WTC11 (cell line): ENCODE measurements around the gene KIAA1958. TPM values are rescaled to one million over a fixed set of nuclear protein-coding genes. Genes with fewer than 3 reads are reported as not detected.
A peak's percentile ranks its signal among the peaks of the same experiment; 100 is the strongest.

Source experiments
- ATAC-seq: fragments of 200-7000 bp; cut with Tn5 transposase; 2 replicates; pipeline ENCODE4 v1.10.0; 2021; ENCODE audit warnings: mild to moderate bottlenecking, moderate library complexity
- CTCF ChIA-PET: fragments of 300-600 bp; sonication (Branson Sonifier 250); formaldehyde crosslinking; loops from one replicate; lab custom pipeline; 2021; ENCODE audit warnings: antibody characterized with exemption; lab: Charles Lee
- POLR2A ChIA-PET: fragments of 350-600 bp; sonication (Branson Sonifier 250); formaldehyde crosslinking; loops from one replicate; lab custom pipeline; 2021; ENCODE audit warnings: antibody characterized with exemption; lab: Charles Lee
- DNase-seq: peaks from one replicate; pipeline ENCODE4 v3.0.0; 2021; ENCODE audit warnings: low spot score
- H3K27ac Mint-ChIP-seq: 2 replicates; pipeline ENCODE4 v1.8.0; 2021; ENCODE audit warnings: mixed read lengths
- H3K27me3 Mint-ChIP-seq: 2 replicates; pipeline ENCODE4 v1.8.0; 2021; ENCODE audit warnings: low read depth, mild to moderate bottlenecking, moderate library complexity, mixed read lengths
- H3K36me3 Mint-ChIP-seq: 2 replicates; pipeline ENCODE4 v1.8.0; 2021; ENCODE audit warnings: mixed read lengths
- H3K4me1 Mint-ChIP-seq: 2 replicates; pipeline ENCODE4 v1.8.0; 2022; ENCODE audit warnings: mixed read lengths
- H3K4me3 Mint-ChIP-seq: 2 replicates; pipeline ENCODE4 v1.8.0; 2021; ENCODE audit warnings: mild to moderate bottlenecking, moderate library complexity, mixed read lengths
- H3K9me3 Mint-ChIP-seq: 2 replicates; pipeline ENCODE4 v1.8.0; 2021; ENCODE audit warnings: mixed read lengths
- ARID4B ChIP-seq: sonication (generic); formaldehyde crosslinking; IDR thresholded peaks from 2 replicates; pipeline ENCODE4 v1.8.0; 2023; ENCODE audit warnings: missing genetic modification reagents, mild to moderate bottlenecking, borderline replicate concordance
- ELF4 ChIP-seq: sonication (generic); formaldehyde crosslinking; IDR thresholded peaks from 2 replicates; pipeline ENCODE4 v1.8.1; 2022; ENCODE audit warnings: low read depth, mild to moderate bottlenecking, moderate library complexity, missing genetic modification reagents
- ESRRA ChIP-seq: sonication (generic); formaldehyde crosslinking; IDR thresholded peaks from 2 replicates; pipeline ENCODE4 v1.8.1; 2022; ENCODE audit warnings: mild to moderate bottlenecking, missing genetic modification reagents, borderline replicate concordance
- FOXK1 ChIP-seq: sonication (generic); formaldehyde crosslinking; IDR thresholded peaks from 2 replicates; pipeline ENCODE4 v1.8.0; 2022; ENCODE audit warnings: mild to moderate bottlenecking, moderate library complexity, missing genetic modification reagents
- HMGA2 ChIP-seq: fragments of 250-450 bp; sonication (Bioruptor Pico); IDR thresholded peaks from 2 replicates; pipeline ENCODE4 v1.4.0; 2021; ENCODE audit warnings: mild to moderate bottlenecking, moderate library complexity
- IRF1 ChIP-seq: sonication (generic); formaldehyde crosslinking; IDR thresholded peaks from 2 replicates; pipeline ENCODE4 v1.8.0; 2023; ENCODE audit warnings: missing genetic modification reagents
- PRDM15 ChIP-seq: sonication (generic); formaldehyde crosslinking; IDR thresholded peaks from 2 replicates; pipeline ENCODE4 v1.8.0; 2022; ENCODE audit warnings: missing genetic modification reagents
- SMAD3 ChIP-seq: sonication (generic); formaldehyde crosslinking; IDR thresholded peaks from 2 replicates; pipeline ENCODE4 v1.8.0; 2022; ENCODE audit warnings: missing genetic modification reagents, mild to moderate bottlenecking, borderline replicate concordance
- SMAD4 ChIP-seq: sonication (generic); formaldehyde crosslinking; IDR thresholded peaks from 2 replicates; pipeline ENCODE4 v1.8.0; 2022; ENCODE audit warnings: mild to moderate bottlenecking, missing genetic modification reagents
- SP1 ChIP-seq: sonication (generic); formaldehyde crosslinking; conservative IDR thresholded peaks from 2 replicates; pipeline ENCODE4 v1.8.1; 2022; ENCODE audit warnings: missing genetic modification reagents
- ZBTB21 ChIP-seq: sonication (generic); formaldehyde crosslinking; IDR thresholded peaks from 2 replicates; pipeline ENCODE4 v1.8.1; 2023; ENCODE audit warnings: mild to moderate bottlenecking, missing genetic modification reagents, borderline replicate concordance
- ZNF317 ChIP-seq: sonication (generic); formaldehyde crosslinking; IDR thresholded peaks from 2 replicates; pipeline ENCODE4 v1.8.1; 2023; ENCODE audit warnings: low read depth, mild to moderate bottlenecking, moderate library complexity, missing genetic modification reagents, borderline replicate concordance
- ZNF512 ChIP-seq: sonication (generic); formaldehyde crosslinking; IDR thresholded peaks from 2 replicates; pipeline ENCODE4 v1.8.1; 2022; ENCODE audit warnings: missing genetic modification reagents, borderline replicate concordance
- total RNA-seq: library from RNA; stranded (reverse); gene quantifications from 3 replicates; pipeline ENCODE4 v1.2.3, GENCODE V29; 2021

Gene KIAA1958
- total RNA-seq, 1 experiment from 2014 or later = 41.0 TPM

GRCh38 chr9:112516769-112517168, 30.1 kb downstream of the KIAA1958 start:
- no peak overlapping the region for H3K4me3 Mint-ChIP-seq
- TF ChIP-seq ZBTB21 (CRISPR knock-in tag) (no peak), IRF1 (CRISPR knock-in tag) (no peak), FOXK1 (CRISPR knock-in tag) (no peak), ESRRA (CRISPR knock-in tag) (no peak)
- no peak for DNase-seq
- POLR2A ChIA-PET = no interaction called here
- no peaks in the 10 kb centered on the region for H3K9me3 Mint-ChIP-seq
- CTCF ChIA-PET = no interaction called here
- H3K27me3 Mint-ChIP-seq = no peaks in the 10 kb centered on the region
- no peak for ATAC-seq
- peak overlapping the region; percentile 36; the same call in 1 of the 2 replicates for H3K27ac Mint-ChIP-seq
- H3K4me1 Mint-ChIP-seq = peaks cover 37% of the 10 kb centered on the region
- peaks cover 4% of the 10 kb centered on the region for H3K36me3 Mint-ChIP-seq

GRCh38 chr9:112520069-112520468, 33.4 kb downstream of the KIAA1958 start:
- Mint-ChIP-seq H3K27ac (0 out of 2 replicates have a peak overlapping the region, but pooled peaks have one; percentile 54), H3K4me1 (peaks cover 43% of the 10 kb centered on the region), H3K9me3 (no peaks in the 10 kb centered on the region), H3K4me3 (no peak overlapping the region), H3K27me3 (no peaks in the 10 kb centered on the region), H3K36me3 (no peaks in the 10 kb centered on the region)
- DNase-seq (no peak), ATAC-seq (no peak)
- TF ChIP-seq SMAD3 (CRISPR knock-in tag) = no peak
- TF ChIP-seq ZNF512 (CRISPR knock-in tag) = no peak
- TF ChIP-seq ZNF317 (CRISPR knock-in tag) = no peak
- no peak for TF ChIP-seq ARID4B (CRISPR knock-in tag)
- TF ChIP-seq SP1 (CRISPR knock-in tag) = no peak
- no peak for TF ChIP-seq ELF4 (CRISPR knock-in tag)
- no peak for TF ChIP-seq PRDM15 (CRISPR knock-in tag)
- TF ChIP-seq HMGA2 = no peak
- TF ChIP-seq SMAD4 = no peak
- POLR2A ChIA-PET = no interaction called here
- CTCF ChIA-PET = no interaction called here
